ENCODE data around the gene FXYD7. TPM values are rescaled to one million over a fixed set of nuclear protein-coding genes. Genes with fewer than 3 reads are reported as not detected.

The FXYD7 gene
- total RNA-seq, 1 experiment from 2014 or later, result 0.71 TPM

DNA sequence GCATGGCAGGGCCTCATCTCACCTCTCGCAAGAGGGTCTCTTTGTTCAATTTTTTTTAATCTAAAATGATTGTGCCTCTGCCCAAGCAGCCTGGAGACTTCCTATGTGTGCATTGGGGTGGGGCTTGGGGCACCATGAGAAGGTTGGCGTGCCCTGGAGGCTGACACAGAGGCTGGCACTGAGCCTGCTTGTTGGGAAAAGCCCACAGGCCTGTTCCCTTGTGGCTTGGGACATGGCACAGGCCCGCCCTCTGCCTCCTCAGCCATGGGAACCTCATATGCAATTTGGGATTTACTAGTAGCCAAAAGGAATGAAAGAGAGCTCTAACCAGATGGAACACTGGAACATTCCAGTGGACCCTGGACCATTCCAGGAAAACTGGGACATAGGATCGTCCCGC, 19.5 kb upstream of the FXYD7 start:
- DNase-seq (ENCODE audit: low read depth, low spot score) (no peak), ATAC-seq (no peak)
- Histone ChIP-seq H3K9ac (ENCODE audit: low read length) (no peak overlapping the region), H3K4me1 (ENCODE audit: control insufficient read depth in 1 of 2, insufficient read depth in 2 of 2, low read length in 2 of 2) (peaks cover 21 to 47% of the 10 kb centered on the region in 2 experiments), H3K9me3 (ENCODE audit: control insufficient read depth in 1 of 2, insufficient read depth in 1 of 2, low read depth in 1 of 2, low read length in 2 of 2) (no peaks in the 10 kb centered on the region), H3K79me2 (ENCODE audit: insufficient read depth, low read length) (no peaks in the 10 kb centered on the region), H3K27ac (ENCODE audit: low read depth, low read length) (no peak overlapping the region), H3K27me3 (ENCODE audit: insufficient read depth, low read length) (no peaks in the 10 kb centered on the region), H2AFZ (ENCODE audit: low read depth, low read length, poor library complexity, severe bottlenecking) (no peak overlapping the region), H3K9me2 (ENCODE audit: insufficient read depth) (no peaks in the 10 kb centered on the region), H3K4me2 (ENCODE audit: low read length) (peak overlapping the region; percentile 87), H3K4me3 (replicated peaks in 1 of 2; ENCODE audit: low read depth in 1 of 2, low read length in 2 of 2) (no peak overlapping the region; a peak in 1 of 4 replicates), H3K36me3 (ENCODE audit: control insufficient read depth in 1 of 2, insufficient read depth in 2 of 2, low read length in 2 of 2) (no peaks in the 10 kb centered on the region), H4K20me1 (ENCODE audit: insufficient read depth) (no peaks in the 10 kb centered on the region)
- intact Hi-C loops (cut with micrococcal nuclease), result no loop called here
- no TSS peak for BruUV-seq (replicated peaks)
- no peak for TF ChIP-seq ZBTB33 (IDR thresholded peaks at IDR 0.05; ENCODE audit: extremely low read depth, insufficient replicate concordance, low read length)
- no peak for TF ChIP-seq SP1 (IDR thresholded peaks at IDR 0.05; ENCODE audit: low read depth)
- TF ChIP-seq TCF7L2 (IDR thresholded peaks at IDR 0.05; ENCODE audit: borderline replicate concordance, extremely low read depth, insufficient read depth, insufficient read length), result no peak
- no peak for TF ChIP-seq ZFX (IDR thresholded peaks at IDR 0.05)
- TF ChIP-seq, protein P1, sequence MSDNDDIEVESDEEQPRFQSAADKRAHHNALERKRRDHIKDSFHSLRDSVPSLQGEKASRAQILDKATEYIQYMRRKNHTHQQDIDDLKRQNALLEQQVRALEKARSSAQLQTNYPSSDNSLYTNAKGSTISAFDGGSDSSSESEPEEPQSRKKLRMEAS (IDR thresholded peaks at IDR 0.05), result no peak
- TF ChIP-seq ELF1 (IDR thresholded peaks at IDR 0.05; ENCODE audit: borderline replicate concordance, low read depth), result no peak
- TF ChIP-seq REST (IDR thresholded peaks at IDR 0.05; ENCODE audit: low read depth), result no peak
- no peak for TF ChIP-seq POLR2A (IDR thresholded peaks at IDR 0.05; ENCODE audit: borderline replicate concordance, extremely low read depth, insufficient read depth, insufficient read length)
- TF ChIP-seq ZNF274 (IDR thresholded peaks at IDR 0.05; ENCODE audit: low read depth, low read length), result no peak
- TF ChIP-seq CEBPB (IDR thresholded peaks at IDR 0.05; ENCODE audit: low read depth), result no peak
- POLR2A ChIA-PET, result no interaction called here
- CTCF ChIA-PET, result interaction anchor here (1.7 kb wide), 1 partner anchor 8 kb away, joined by 11 read pairs; the partner anchor contains the start of gene FXYD3
- RAD21 ChIA-PET (ENCODE audit: low non-redundant PET in 1 of 2, low total read pairs in 2 of 2, uncharacterized antibody in 2 of 2, unreplicated experiment in 2 of 2), result no interaction called here

Data from HCT116 (cell line).